K562 (cell line): ENCODE results near the gene DDX54. TPM values are rescaled to one million over a fixed set of nuclear protein-coding genes. Genes with fewer than 3 reads are reported as not detected.
A peak's percentile ranks its signal among the peaks of the same experiment; 100 is the strongest.

Source experiments
- BRCA1 ChIP-seq, 2 experiments: fragments of 450-650 bp in 1 of 2; sonication (generic) in 1 of 2; formaldehyde crosslinking in 1 of 2; IDR thresholded peaks; 2 replicates each; pipeline versions ENCODE4 v1.5.0 to v1.6.1; 2017 to 2020; ENCODE audit warnings: mild to moderate bottlenecking in 1 of 2, missing genetic modification reagents in 1 of 2
- E2F3 ChIP-seq: fragments of 250-450 bp; sonication (Bioruptor Pico); IDR thresholded peaks from 2 replicates; pipeline ENCODE4 v1.4.0; 2020; ENCODE audit warnings: mild to moderate bottlenecking
- IRF9 ChIP-seq: fragments of 450-650 bp; IDR thresholded peaks from 2 replicates; pipeline ENCODE4 v1.6.1; 2016; ENCODE audit warnings: missing biosample characterization, missing genetic modification characterization
- JUN ChIP-seq, 2 experiments: sonication (generic) in 1 of 2; formaldehyde crosslinking in 1 of 2; IDR thresholded peaks; 2 replicates each; pipeline versions ENCODE4 v1.6.1 to v1.8.0; 2012 to 2022; ENCODE audit warnings: borderline replicate concordance in 2 of 2, mild to moderate bottlenecking in 2 of 2, improper control_type of control experiment in 1 of 2, low read depth in 1 of 2, low read length in 1 of 2, missing genetic modification reagents in 1 of 2
- LARP7 ChIP-seq: fragments of 450-650 bp; IDR thresholded peaks from 2 replicates; pipeline ENCODE4 v1.6.1; 2016
- MBD2 ChIP-seq: sonication (generic); IDR thresholded peaks from 2 replicates; pipeline ENCODE4 v1.6.1; 2016; ENCODE audit warnings: low read depth, borderline replicate concordance
- MTA1 ChIP-seq: fragments of 450-650 bp; IDR thresholded peaks from 2 replicates; pipeline ENCODE4 v1.6.1; 2017; ENCODE audit warnings: borderline replicate concordance
- NCOA6 ChIP-seq: fragments of 450-650 bp; IDR thresholded peaks from 2 replicates; pipeline ENCODE4 v1.6.1; 2017; ENCODE audit warnings: mild to moderate bottlenecking
- NFATC3 ChIP-seq: fragments of 450-650 bp; IDR thresholded peaks from 2 replicates; pipeline ENCODE4 v1.6.1; 2017; ENCODE audit warnings: mild to moderate bottlenecking
- NUFIP1 ChIP-seq: fragments of 450-650 bp; IDR thresholded peaks from 2 replicates; pipeline ENCODE4 v1.6.1; 2018; ENCODE audit not compliant: partially characterized antibody
- RB1 ChIP-seq: fragments of 450-650 bp; IDR thresholded peaks from 2 replicates; pipeline ENCODE4 v1.6.1; 2017; ENCODE audit warnings: low read depth, mild to moderate bottlenecking
- RBM34 ChIP-seq: fragments of 200-400 bp; formaldehyde crosslinking; IDR thresholded peaks from 2 replicates; pipeline ENCODE4 v1.6.1; 2018; ENCODE audit warnings: low read length, borderline replicate concordance; ENCODE audit not compliant: insufficient read depth
- SMAD1 ChIP-seq: fragments of 150-350 bp; IDR thresholded peaks from 2 replicates; pipeline ENCODE4 v1.6.1; 2014; ENCODE audit warnings: low read length, low read depth; ENCODE audit not compliant: partially characterized antibody
- SOX6 ChIP-seq: fragments of 450-650 bp; IDR thresholded peaks from 2 replicates; pipeline ENCODE4 v1.6.1; 2014; ENCODE audit warnings: mild to moderate bottlenecking
- SP2 ChIP-seq: IDR thresholded peaks from 2 replicates; pipeline ENCODE4 v1.6.1; 2011; ENCODE audit warnings: mild to moderate bottlenecking, low read depth, low read length, moderate library complexity; ENCODE audit not compliant: poor library complexity, severe bottlenecking; ENCODE audit errors: extremely low read depth
- SRSF1 ChIP-seq: fragments of 200-400 bp; formaldehyde crosslinking; IDR thresholded peaks from 2 replicates; pipeline ENCODE4 v1.6.1; 2017; ENCODE audit warnings: mild to moderate bottlenecking, low read depth, low read length, moderate library complexity
- TCFL5 ChIP-seq: fragments of 250-450 bp; sonication (Bioruptor Pico); conservative IDR thresholded peaks from 2 replicates; pipeline ENCODE4 v1.6.1; 2021; ENCODE audit warnings: mild to moderate bottlenecking, moderate library complexity, matching md5 sums
- TFAP4 ChIP-seq: sonication (generic); formaldehyde crosslinking; IDR thresholded peaks from 2 replicates; pipeline ENCODE4 v1.8.0; 2022; ENCODE audit warnings: missing genetic modification reagents, mild to moderate bottlenecking, moderate library complexity, borderline replicate concordance
- TFE3 ChIP-seq: fragments of 450-650 bp; formaldehyde crosslinking; IDR thresholded peaks from 2 replicates; pipeline ENCODE4 v1.4.0; 2020; ENCODE audit warnings: mild to moderate bottlenecking, mixed read lengths
- THRB ChIP-seq: fragments of 450-650 bp; formaldehyde crosslinking; conservative IDR thresholded peaks from 2 replicates; pipeline ENCODE4 v1.4.0; 2022; ENCODE audit warnings: mild to moderate bottlenecking, missing genetic modification characterization
- ZFP91 ChIP-seq: sonication (generic); formaldehyde crosslinking; IDR thresholded peaks from 2 replicates; pipeline ENCODE4 v1.8.0; 2022; ENCODE audit warnings: mild to moderate bottlenecking, missing genetic modification reagents
- ZNF12 ChIP-seq: sonication (generic); formaldehyde crosslinking; IDR thresholded peaks from 2 replicates; pipeline ENCODE4 v1.4.0; 2020; ENCODE audit warnings: mild to moderate bottlenecking, missing genetic modification reagents
- polyA plus RNA-seq, 8 experiments: library from polyadenylated mRNA; depleted of rRNA in 4 of 8; stranded (reverse) in 5 of 8; unstranded in 3 of 8; fragments of >200 nt; fragmentation: Nextera tagmentation in 2 of 8; fragmentation: Illumina TruSeq in 1 of 8; extraction: Ambion mirVana in 2 of 8; extraction: Trizol in 1 of 8; gene quantifications; 2 replicates each; pipeline versions ENCODE4 v1.2.1 to v1.2.3, GENCODE V29; 2011 to 2014; ENCODE audit warnings: inconsistent platforms in 1 of 8, missing spikeins in 1 of 8
- total RNA-seq, 7 experiments: library from RNA; depleted of rRNA in 6 of 7; stranded (reverse); fragments of >200 nt in 6 of 7; fragmentation: Illumina TruSeq in 2 of 7; extraction: Trizol in 2 of 7; gene quantifications; 2 replicates each; pipeline versions ENCODE4 v1.2.1 to v1.2.3, GENCODE V29; 2011 to 2021; ENCODE audit warnings: low replicate concordance in 1 of 7

The DDX54 gene
- total and polyA plus RNA-seq, 9 of the 15 experiments (the other 6 are each of a cell fraction or from before 2014, with no cell fraction given): 1.4 to 135 (median 51.4) TPM

GRCh38 chr12:113221181-113221996 is 36.1 kb upstream of the DDX54 start, which contains the start of gene TPCN1 (continued):
- TF ChIP-seq SOX6: no peak
- TF ChIP-seq TFE3 (CRISPR knock-in tag): no peak
- TF ChIP-seq JUN (IDR thresholded peaks at IDR 0.05; ENCODE audit: borderline replicate concordance, low read depth, low read length): no peak
- no peak for TF ChIP-seq JUN (CRISPR knock-in tag; IDR thresholded peaks at IDR 0.05; ENCODE audit: borderline replicate concordance)
- TF ChIP-seq SMAD1: no peak
- TF ChIP-seq NUFIP1: no peak
- no peak for TF ChIP-seq NCOA6
- 0 out of 2 replicates have a peak, but pooled peaks have one; percentile 13 for TF ChIP-seq MTA1
- no peak for TF ChIP-seq TCFL5 (CRISPR knock-in tag)
- peak; percentile 74 for TF ChIP-seq TFAP4
- no peak for TF ChIP-seq ZFP91 (CRISPR knock-in tag)
- TF ChIP-seq E2F3 (CRISPR knock-in tag): no peak
- no peak for TF ChIP-seq SRSF1
- peak; percentile 96 for TF ChIP-seq MBD2
- no peak for TF ChIP-seq RBM34
- TF ChIP-seq IRF9: no peak
- no peak for TF ChIP-seq THRB
- TF ChIP-seq LARP7: no peak
- TF ChIP-seq NFATC3: no peak
- peak; percentile 54 for TF ChIP-seq SP2
- TF ChIP-seq ZNF12 (CRISPR knock-in tag): peak; percentile 62; the same call in 1 of the 2 replicates
- no peak for TF ChIP-seq BRCA1 (IDR thresholded peaks at IDR 0.05)
- no peak for TF ChIP-seq BRCA1 (CRISPR knock-in tag; IDR thresholded peaks at IDR 0.05)
- peak; percentile 62 for TF ChIP-seq RB1
